DMS153 treated with DMSO at 0.1 percent for 48 hours (cell line): ENCODE data around the gene NDUFAF5.

ENCODE experiments used
- DNase-seq: peaks from one replicate; lab custom pipeline; 2025; ENCODE audit not compliant: unreplicated experiment; lab: John Stamatoyannopoulos, UW

Gene NDUFAF5

GRCh38 chr20:13821876-13822275 lies 37.0 kb downstream of the NDUFAF5 start:
- DNase-seq: no peak

GRCh38 chr20:13822459-13822858 lies 37.6 kb downstream of the NDUFAF5 start:
- no peak for DNase-seq

DNA sequence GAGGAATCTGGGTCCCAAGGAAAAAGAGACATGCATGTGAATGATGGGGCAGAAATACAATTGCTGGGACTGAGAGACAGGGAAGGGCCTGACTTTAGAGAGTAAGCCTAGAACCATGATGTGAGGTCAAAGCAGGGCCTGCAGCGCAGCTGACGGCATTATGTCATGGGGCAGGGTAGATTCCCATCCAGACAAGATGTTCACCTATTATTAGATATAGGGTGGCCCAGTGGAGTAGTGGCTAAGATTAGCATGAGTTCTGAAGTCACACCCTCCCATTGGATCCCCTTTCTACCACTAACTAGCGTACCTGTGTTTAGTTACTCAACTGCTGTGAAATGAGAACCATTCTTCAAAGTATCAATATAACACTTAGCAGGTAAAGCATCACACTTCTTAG lies 39.6 kb downstream of the NDUFAF5 start:
- DNase-seq: no peak

- no peak for DNase-seq
These were observed 40.6 kb downstream of the NDUFAF5 start for GRCh38 chr20:13825465-13825864.

- no peak for DNase-seq
These were observed 46.6 kb downstream of the NDUFAF5 start for GRCh38 chr20:13831476-13831875.

DNA sequence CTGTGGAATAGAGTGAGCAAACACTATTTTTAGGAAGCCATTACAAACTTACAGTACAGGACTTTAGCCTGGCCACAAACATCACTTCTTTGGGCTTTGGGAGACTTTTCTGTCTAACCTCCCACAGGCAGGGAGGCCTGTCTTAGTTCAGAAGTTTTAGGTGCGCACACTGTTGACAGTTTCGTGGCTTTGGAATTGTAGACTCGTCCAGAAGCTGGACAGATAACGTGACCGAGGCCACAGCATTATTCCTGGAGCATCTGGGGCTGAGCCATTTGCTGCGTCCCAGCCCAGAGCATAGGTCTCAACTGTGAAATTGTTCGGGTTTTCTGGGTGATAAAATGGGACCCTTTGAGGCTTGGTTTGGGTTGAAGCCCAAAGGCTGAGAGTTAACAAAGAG lies 53.8 kb downstream of the NDUFAF5 start:
- no peak for DNase-seq

- DNase-seq: no peak
These were observed 54.7 kb downstream of the NDUFAF5 start for GRCh38 chr20:13839421-13840092.

- no peak for DNase-seq
These were observed 55.3 kb downstream of the NDUFAF5 start for GRCh38 chr20:13840093-13840465.

DNA sequence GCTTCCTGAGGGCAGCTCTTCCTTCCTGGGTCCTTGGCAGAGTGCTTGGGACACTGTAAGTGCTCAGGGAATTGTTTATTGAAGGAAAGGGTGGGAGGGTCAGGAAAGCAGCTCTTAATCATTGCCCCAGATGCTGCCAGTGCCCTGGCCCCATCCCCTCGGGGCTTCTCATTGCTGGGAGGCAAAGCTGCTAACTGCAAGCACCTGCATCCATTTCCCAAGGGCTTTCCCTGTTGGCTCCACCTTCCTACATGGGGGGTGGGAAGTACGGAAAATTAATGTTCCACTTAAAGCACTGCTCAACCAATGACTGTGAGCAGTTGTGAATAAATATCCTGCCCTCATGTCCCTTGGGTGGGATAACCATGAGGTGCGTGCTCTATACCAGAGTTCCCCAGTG lies 56.4 kb downstream of the NDUFAF5 start:
- DNase-seq: no peak

DNA sequence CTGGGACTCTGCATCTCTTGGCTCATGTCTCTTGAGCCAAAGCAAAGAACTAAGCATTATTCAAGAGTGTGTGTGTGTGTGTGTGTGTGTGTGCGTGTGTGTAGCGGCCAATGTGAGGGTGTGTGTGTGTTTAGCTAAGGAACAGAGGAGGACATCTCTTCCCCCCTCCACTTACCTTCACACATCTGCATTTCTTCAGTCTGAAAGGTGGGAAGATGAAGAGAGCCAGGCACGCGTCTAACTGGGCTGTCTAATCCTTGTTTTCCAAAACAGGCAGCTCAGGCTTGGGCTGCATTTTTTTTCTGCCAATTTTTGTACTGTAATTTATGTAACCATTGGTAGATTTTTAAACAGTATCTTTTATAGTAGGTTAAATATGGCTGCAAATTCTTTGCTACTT lies 59.5 kb downstream of the NDUFAF5 start:
- no peak for DNase-seq

DNA sequence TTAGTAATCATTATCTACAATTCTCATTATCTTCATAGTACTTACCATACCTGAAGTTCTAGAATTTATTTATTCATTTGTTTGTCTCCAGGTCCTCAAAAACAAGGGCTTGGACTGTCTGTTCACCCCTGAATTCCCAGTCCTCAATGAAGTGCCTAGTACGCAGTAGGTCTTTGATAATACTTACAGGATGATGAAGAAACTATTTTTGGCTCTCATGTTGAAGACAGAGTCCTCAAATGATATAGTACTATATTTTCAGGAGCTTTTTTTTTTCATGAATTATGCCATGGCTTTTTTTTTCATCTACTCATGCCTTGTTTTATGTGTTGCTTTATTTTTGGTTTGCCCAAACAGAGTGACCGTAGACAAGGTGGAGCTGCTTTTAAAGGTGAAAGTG lies 66.5 kb downstream of the NDUFAF5 start:
- no peak for DNase-seq

- no peak for DNase-seq
These were observed 67.5 kb downstream of the NDUFAF5 start for GRCh38 chr20:13852306-13852705.

- DNase-seq: no peak
These were observed 70.8 kb downstream of the NDUFAF5 start for GRCh38 chr20:13855613-13856012.

GRCh38 chr20:13856354-13856753 lies 71.5 kb downstream of the NDUFAF5 start:
- DNase-seq: no peak

DNA sequence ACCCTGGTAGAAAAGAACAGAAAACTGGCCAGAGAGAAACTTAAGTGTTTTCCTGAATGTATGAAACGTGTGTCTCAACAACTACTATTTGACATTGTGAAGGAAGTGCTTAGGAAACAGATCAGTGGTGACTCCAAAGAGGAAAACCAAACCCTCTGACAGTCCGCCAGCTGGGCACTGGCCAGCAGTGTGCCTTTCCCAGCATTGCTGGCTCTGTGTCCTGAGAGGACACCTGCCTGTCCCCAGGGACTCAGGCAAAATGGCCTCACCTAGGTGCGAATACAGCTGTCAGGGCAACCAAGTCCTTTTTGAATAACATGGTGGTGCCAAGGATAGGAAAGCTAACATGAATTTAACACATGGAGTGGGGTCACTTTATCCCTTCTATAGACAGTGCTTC lies 72.5 kb downstream of the NDUFAF5 start:
- peak; percentile 64 for DNase-seq

GRCh38 chr20:13857961-13858360 lies 73.1 kb downstream of the NDUFAF5 start:
- no peak for DNase-seq

GRCh38 chr20:13858439-13858838 lies 73.6 kb downstream of the NDUFAF5 start:
- no peak for DNase-seq

- no peak for DNase-seq
These were observed 74.0 kb downstream of the NDUFAF5 start for GRCh38 chr20:13858871-13859270.

DNA sequence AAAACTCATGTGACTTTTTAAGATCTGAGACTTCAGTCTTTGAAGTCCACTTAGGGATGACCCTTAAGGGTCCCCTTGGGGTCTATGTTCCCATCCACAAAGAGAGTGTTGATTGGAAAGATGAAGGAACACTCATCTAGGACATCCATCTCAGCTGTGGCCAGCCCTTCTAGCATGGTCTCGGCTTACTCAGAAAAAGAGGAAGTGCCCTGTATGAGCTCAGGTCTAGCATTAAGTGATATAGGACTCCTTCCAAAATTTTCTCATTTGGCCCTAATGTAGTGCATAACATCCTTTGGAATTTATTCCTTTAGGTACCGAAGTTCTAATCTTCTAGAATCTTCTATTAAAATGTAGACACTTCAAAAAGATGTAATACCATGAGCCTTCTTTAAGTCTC lies 77.4 kb downstream of the NDUFAF5 start:
- DNase-seq: no peak

DNA sequence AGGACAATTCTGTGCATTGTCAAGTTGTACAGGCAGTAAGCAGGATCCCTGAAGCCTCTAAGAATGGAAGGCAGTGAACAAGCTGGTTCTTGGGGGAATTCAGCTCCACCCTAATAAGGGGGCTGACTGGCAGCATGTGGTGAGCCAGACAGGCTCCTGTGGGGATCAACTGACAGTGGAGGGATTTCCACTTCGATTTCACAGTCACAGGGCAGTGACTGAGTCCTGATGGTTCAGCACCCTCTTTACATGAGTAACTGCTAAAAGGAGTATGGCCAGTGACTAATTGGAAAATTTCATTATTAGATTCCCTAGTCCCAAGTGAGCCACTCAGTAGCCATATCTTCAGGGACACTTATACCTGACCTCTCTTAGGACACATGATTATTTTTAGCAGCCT lies 78.4 kb downstream of the NDUFAF5 start:
- no peak for DNase-seq

DNA sequence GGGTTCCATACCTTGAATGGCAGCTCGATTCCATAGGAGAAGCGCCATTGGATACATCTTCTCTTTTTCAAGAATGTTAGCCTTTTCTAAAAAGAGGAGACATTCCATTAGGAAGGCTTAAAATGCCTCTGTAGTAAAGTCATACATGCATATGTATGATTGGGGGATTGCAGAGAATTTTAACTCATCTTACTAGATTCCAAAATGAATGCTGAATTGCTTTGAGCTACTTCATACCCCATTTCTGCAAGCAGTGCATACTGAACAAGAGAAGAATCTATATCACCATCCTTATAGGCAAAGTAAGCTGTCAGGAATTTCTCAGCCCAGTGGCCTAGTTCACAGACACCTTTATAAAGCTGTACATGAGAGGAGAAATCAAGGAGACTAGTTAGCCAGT lies 80.3 kb downstream of the NDUFAF5 start:
- DNase-seq: no peak

DNA sequence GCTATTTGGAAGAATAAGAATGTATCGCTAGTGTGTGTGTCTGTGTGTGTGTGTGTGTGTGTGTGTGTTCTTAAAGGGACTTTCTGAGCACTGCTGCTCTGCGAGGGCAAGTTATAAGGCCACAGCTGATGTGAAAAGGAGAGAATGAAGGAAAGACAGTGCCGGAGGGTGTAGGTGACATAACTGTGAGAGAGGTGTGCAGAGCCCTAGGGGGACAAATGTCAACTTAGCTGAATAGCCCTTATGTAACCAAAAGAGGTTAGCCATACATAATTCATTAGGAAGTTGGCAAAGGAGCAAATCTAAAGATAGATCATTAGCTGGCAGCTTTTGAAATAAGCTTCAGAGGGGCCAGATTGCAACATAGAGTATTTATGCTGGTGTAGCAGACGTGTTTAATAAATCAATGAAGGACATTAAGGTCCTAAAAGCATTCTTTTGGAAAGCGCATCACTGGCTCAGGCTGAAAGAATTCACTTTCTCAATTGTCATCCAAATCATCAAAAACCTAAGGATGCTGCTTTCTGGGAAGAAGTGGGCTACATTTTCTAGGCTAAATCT lies 81.0 kb downstream of the NDUFAF5 start:
- peak; percentile 28 for DNase-seq

DNA sequence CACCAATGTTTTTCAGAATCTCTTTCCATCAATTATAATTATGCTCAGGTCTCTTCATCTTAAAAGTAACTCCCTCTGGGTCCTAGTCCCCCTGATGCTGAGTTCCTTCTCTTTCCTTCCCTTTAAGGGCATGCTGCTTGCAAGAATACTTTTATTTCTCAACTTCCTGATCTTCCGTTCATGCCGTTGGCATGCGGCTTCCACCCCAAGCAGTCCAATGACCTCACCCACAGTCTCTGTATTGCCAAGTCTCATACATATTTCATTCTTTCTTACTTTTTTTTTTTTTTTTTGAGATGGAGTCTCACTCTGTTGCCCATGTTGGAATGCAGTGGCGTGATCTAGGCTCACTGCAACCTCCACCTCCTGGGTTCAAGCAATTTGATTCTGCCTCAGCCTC lies 83.5 kb downstream of the NDUFAF5 start:
- no peak for DNase-seq
